HCT116 (cell line): Measurements from ENCODE around the gene CACNA1E.

Source experiments
- CEBPB ChIP-seq: IDR thresholded peaks from 2 replicates; pipeline ENCODE4 v1.6.1; 2012; ENCODE audit warnings: low read depth
- EZH2 ChIP-seq: fragments of 200-600 bp; sonication (generic); IDR thresholded peaks from 2 replicates; pipeline ENCODE4 v1.6.1; 2017; ENCODE audit warnings: antibody characterized with exemption, mixed run types
- EZH2phosphoT487 ChIP-seq: fragments of 200-600 bp; IDR thresholded peaks from 2 replicates; pipeline ENCODE4 v1.6.1; 2018; ENCODE audit warnings: antibody characterized with exemption, borderline replicate concordance
- JUND ChIP-seq: IDR thresholded peaks from 2 replicates; pipeline ENCODE4 v1.6.1; 2012
- POLR2A ChIP-seq: IDR thresholded peaks from 2 replicates; pipeline ENCODE4 v1.7.0; 2011; ENCODE audit warnings: borderline replicate concordance; ENCODE audit not compliant: insufficient read depth, insufficient read length; ENCODE audit errors: extremely low read depth
- POLR2AphosphoS5 ChIP-seq: IDR thresholded peaks from 2 replicates; pipeline ENCODE4 v1.6.1; 2011; ENCODE audit warnings: mild to moderate bottlenecking, low read depth, low read length, moderate library complexity
- SIN3A ChIP-seq: IDR thresholded peaks from 2 replicates; pipeline ENCODE4 v1.6.1; 2012; ENCODE audit warnings: low read depth
- ZNF274 ChIP-seq: fragments of 200-500 bp; sonication (Bioruptor generic); IDR thresholded peaks from 2 replicates; pipeline ENCODE4 v1.6.1; 2014; ENCODE audit warnings: mild to moderate bottlenecking, low read depth, low read length, inconsistent platforms
- TF ChIP-seq, protein P1 (sequence below), 3 experiments: fragments of 200-600 bp in 1 of 3; sonication (generic) in 1 of 3; IDR thresholded peaks in 2 of 3; conservative IDR thresholded peaks in 1 of 3; 2 replicates each; pipeline ENCODE4 v1.5.1; 2012 to 2017; ENCODE audit warnings: low read depth in 2 of 3, low read length in 2 of 3, antibody characterized with exemption in 1 of 3, borderline replicate concordance in 1 of 3, control low read depth in 1 of 3, mild to moderate bottlenecking in 1 of 3, mixed read lengths in 1 of 3, mixed run types in 1 of 3, moderate library complexity in 1 of 3; ENCODE audit not compliant: insufficient read depth in 1 of 3
- TF ChIP-seq, protein P2 (sequence below): IDR thresholded peaks from 2 replicates; pipeline ENCODE4 v1.6.1; 2012; ENCODE audit warnings: low read depth
- TF ChIP-seq, protein P3 (sequence below): IDR thresholded peaks from 2 replicates; pipeline ENCODE4 v1.6.1; 2012

DNA sequence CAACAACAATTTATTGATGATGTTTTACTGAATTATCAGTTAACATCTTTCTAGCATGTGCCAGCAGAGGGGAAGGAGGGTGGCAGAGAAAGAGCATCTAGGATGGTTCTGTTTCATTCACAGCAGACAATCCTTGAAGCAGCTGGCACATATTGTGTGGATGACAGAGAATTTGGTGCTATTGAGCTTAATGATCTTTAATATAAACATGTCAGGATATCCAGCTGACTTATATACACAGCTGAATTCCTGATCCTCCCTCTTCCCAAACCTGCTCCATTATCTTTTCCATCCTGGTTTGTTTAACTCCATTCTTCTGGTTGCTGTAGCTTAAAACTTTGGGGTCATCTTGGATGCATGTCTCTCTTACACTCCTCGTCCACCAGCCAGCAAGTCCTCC lies 218.6 kb downstream of the CACNA1E start:
- no peak for TF ChIP-seq ZNF274
- TF ChIP-seq, protein P1, sequence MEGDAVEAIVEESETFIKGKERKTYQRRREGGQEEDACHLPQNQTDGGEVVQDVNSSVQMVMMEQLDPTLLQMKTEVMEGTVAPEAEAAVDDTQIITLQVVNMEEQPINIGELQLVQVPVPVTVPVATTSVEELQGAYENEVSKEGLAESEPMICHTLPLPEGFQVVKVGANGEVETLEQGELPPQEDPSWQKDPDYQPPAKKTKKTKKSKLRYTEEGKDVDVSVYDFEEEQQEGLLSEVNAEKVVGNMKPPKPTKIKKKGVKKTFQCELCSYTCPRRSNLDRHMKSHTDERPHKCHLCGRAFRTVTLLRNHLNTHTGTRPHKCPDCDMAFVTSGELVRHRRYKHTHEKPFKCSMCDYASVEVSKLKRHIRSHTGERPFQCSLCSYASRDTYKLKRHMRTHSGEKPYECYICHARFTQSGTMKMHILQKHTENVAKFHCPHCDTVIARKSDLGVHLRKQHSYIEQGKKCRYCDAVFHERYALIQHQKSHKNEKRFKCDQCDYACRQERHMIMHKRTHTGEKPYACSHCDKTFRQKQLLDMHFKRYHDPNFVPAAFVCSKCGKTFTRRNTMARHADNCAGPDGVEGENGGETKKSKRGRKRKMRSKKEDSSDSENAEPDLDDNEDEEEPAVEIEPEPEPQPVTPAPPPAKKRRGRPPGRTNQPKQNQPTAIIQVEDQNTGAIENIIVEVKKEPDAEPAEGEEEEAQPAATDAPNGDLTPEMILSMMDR (IDR thresholded peaks at IDR 0.05 in 2 of 3, conservative IDR thresholded peaks at IDR 0.05 in 1 of 3; ENCODE audit: borderline replicate concordance in 1 of 3, insufficient read depth in 1 of 3, low read depth in 2 of 3, low read length in 2 of 3), result no peak
- no peak for TF ChIP-seq JUND
- no peak for TF ChIP-seq EZH2phosphoT487
- TF ChIP-seq EZH2, result no peak
- TF ChIP-seq, protein P2, sequence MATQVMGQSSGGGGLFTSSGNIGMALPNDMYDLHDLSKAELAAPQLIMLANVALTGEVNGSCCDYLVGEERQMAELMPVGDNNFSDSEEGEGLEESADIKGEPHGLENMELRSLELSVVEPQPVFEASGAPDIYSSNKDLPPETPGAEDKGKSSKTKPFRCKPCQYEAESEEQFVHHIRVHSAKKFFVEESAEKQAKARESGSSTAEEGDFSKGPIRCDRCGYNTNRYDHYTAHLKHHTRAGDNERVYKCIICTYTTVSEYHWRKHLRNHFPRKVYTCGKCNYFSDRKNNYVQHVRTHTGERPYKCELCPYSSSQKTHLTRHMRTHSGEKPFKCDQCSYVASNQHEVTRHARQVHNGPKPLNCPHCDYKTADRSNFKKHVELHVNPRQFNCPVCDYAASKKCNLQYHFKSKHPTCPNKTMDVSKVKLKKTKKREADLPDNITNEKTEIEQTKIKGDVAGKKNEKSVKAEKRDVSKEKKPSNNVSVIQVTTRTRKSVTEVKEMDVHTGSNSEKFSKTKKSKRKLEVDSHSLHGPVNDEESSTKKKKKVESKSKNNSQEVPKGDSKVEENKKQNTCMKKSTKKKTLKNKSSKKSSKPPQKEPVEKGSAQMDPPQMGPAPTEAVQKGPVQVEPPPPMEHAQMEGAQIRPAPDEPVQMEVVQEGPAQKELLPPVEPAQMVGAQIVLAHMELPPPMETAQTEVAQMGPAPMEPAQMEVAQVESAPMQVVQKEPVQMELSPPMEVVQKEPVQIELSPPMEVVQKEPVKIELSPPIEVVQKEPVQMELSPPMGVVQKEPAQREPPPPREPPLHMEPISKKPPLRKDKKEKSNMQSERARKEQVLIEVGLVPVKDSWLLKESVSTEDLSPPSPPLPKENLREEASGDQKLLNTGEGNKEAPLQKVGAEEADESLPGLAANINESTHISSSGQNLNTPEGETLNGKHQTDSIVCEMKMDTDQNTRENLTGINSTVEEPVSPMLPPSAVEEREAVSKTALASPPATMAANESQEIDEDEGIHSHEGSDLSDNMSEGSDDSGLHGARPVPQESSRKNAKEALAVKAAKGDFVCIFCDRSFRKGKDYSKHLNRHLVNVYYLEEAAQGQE, result no peak
- TF ChIP-seq POLR2A, result no peak
- no peak for TF ChIP-seq SIN3A
- no peak for TF ChIP-seq CEBPB
- no peak for TF ChIP-seq POLR2AphosphoS5
- TF ChIP-seq, protein P3, sequence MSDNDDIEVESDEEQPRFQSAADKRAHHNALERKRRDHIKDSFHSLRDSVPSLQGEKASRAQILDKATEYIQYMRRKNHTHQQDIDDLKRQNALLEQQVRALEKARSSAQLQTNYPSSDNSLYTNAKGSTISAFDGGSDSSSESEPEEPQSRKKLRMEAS, result no peak
